A673 (cell line): ENCODE measurements around the gene LEPROT. TPM values are rescaled to one million over a fixed set of nuclear protein-coding genes. Genes with fewer than 3 reads are reported as not detected.

Experiments
- BruUV-seq: library from RNA; stranded (reverse); fragments of 400-500 nt; replicated peaks from 2 replicates; lab custom pipeline; 2021; lab: Mats Ljungman, UMichigan
- CTCF ChIA-PET: fragments of 300-600 bp; sonication (Branson Sonifier 250); formaldehyde crosslinking; loops from one replicate; lab custom pipeline; 2022; ENCODE audit warnings: antibody characterized with exemption; lab: Charles Lee
- POLR2A ChIA-PET: fragments of 300-600 bp; sonication (Branson Sonifier 250); formaldehyde crosslinking; loops from one replicate; lab custom pipeline; 2022; ENCODE audit warnings: antibody characterized with exemption; ENCODE audit not compliant: low non-redundant PET; lab: Charles Lee
- DNase-seq: peaks from one replicate; pipeline ENCODE4 v3.0.0-alpha.2; 2015; ENCODE audit warnings: low spot score
- H3K27ac ChIP-seq: fragments of 200-600 bp; sonication (generic); 2 replicates; pipeline ENCODE4 v1.5.1; 2016; ENCODE audit warnings: mixed run types, low read depth, mild to moderate bottlenecking, mixed read lengths, antibody characterized with exemption, low read length; ENCODE audit not compliant: poor library complexity, severe bottlenecking
- H3K27me3 ChIP-seq: fragments of 200-600 bp; sonication (generic); replicated peaks from 2 replicates; pipeline ENCODE4 v1.6.1; 2017; ENCODE audit warnings: mixed run types, low read depth, mild to moderate bottlenecking, mixed read lengths, antibody characterized with exemption, low read length; ENCODE audit not compliant: insufficient read depth, poor library complexity
- H3K36me3 ChIP-seq: fragments of 200-600 bp; sonication (generic); 2 replicates; pipeline ENCODE4 v1.6.1; 2016; ENCODE audit warnings: mixed run types, mild to moderate bottlenecking, mixed read lengths, antibody characterized with exemption, low read length; ENCODE audit not compliant: insufficient read depth, poor library complexity, severe bottlenecking
- H3K4me1 ChIP-seq: fragments of 200-600 bp; sonication (generic); 2 replicates; pipeline ENCODE4 v1.6.1; 2017; ENCODE audit warnings: mixed run types, mild to moderate bottlenecking, mixed read lengths, antibody characterized with exemption, low read length; ENCODE audit not compliant: insufficient read depth, poor library complexity, severe bottlenecking
- H3K4me3 ChIP-seq: fragments of 200-600 bp; sonication (generic); 2 replicates; pipeline ENCODE4 v1.5.1; 2016; ENCODE audit warnings: low read depth, mixed run types, mild to moderate bottlenecking, mixed read lengths, low read length; ENCODE audit not compliant: poor library complexity, severe bottlenecking
- H3K9me3 ChIP-seq: fragments of 200-600 bp; sonication (generic); 2 replicates; pipeline ENCODE4 v1.6.1; 2016; ENCODE audit warnings: mixed run types, low read depth, mild to moderate bottlenecking, mixed read lengths, antibody characterized with exemption, low read length; ENCODE audit not compliant: poor library complexity, severe bottlenecking
- CTCF ChIP-seq: fragments of 300-800, 200-600 bp; sonication (generic); conservative IDR thresholded peaks from 2 replicates; pipeline ENCODE4 v1.5.1; 2017; ENCODE audit warnings: low read depth, mild to moderate bottlenecking, antibody characterized with exemption, low read length, moderate library complexity, mixed read lengths
- EZH2 ChIP-seq: fragments of 200-600 bp; sonication (generic); IDR thresholded peaks from 2 replicates; pipeline ENCODE4 v1.6.1; 2017; ENCODE audit warnings: borderline replicate concordance, low read depth, mild to moderate bottlenecking, mixed read lengths, antibody characterized with exemption, low read length; ENCODE audit not compliant: poor library complexity, severe bottlenecking
- intact Hi-C: fragments of 100-400 bp; cut with micrococcal nuclease; formaldehyde crosslinking; loops from one replicate; pipeline ENCODE4 v1.10.0; 2022; ENCODE audit not compliant: unreplicated experiment
- total RNA-seq: library from RNA; stranded (reverse); gene quantifications from 2 replicates; pipeline ENCODE4 v1.2.3, GENCODE V29; 2021

LEPROT gene
- total RNA-seq, 1 experiment from 2014 or later = 24.8 TPM

GRCh38 chr1:65443647-65444046 is 23.2 kb downstream of the LEPROT start:
- DNase-seq = no peak
- no TSS peak for BruUV-seq
- no peaks in the 10 kb centered on the region for H3K36me3 ChIP-seq
- ChIA-PET POLR2A (no interaction called here), CTCF (no interaction called here)
- no peak overlapping the region for H3K27ac ChIP-seq
- no peaks in the 10 kb centered on the region for H3K27me3 ChIP-seq
- intact Hi-C loops = no loop called here
- TF ChIP-seq CTCF = no peak
- TF ChIP-seq EZH2 = no peak
- no peaks in the 10 kb centered on the region for H3K9me3 ChIP-seq
- H3K4me1 ChIP-seq = no peaks in the 10 kb centered on the region
- no peak overlapping the region for H3K4me3 ChIP-seq

GRCh38 chr1:65444128-65444640 is 23.7 kb downstream of the LEPROT start:
- intact Hi-C loops = no loop called here
- no TSS peak for BruUV-seq
- no peak overlapping the region for H3K4me3 ChIP-seq

GRCh38 chr1:65445837-65446236 is 25.4 kb downstream of the LEPROT start:
- intact Hi-C loops = no loop called here
- no peak for TF ChIP-seq EZH2
- no peak for TF ChIP-seq CTCF
- CTCF ChIA-PET = no interaction called here
- Histone ChIP-seq H3K4me3 (no peak overlapping the region), H3K27me3 (no peaks in the 10 kb centered on the region), H3K4me1 (no peaks in the 10 kb centered on the region), H3K27ac (no peak overlapping the region), H3K9me3 (no peaks in the 10 kb centered on the region), H3K36me3 (no peaks in the 10 kb centered on the region)
- POLR2A ChIA-PET = no interaction called here
- DNase-seq = no peak
- BruUV-seq = no TSS peak

More at GRCh38 chr1:65444128-65444640, 23.7 kb downstream of the LEPROT start:
- H3K4me1 ChIP-seq = no peaks in the 10 kb centered on the region
- no peaks in the 10 kb centered on the region for H3K9me3 ChIP-seq
- no peak for DNase-seq
- no peaks in the 10 kb centered on the region for H3K36me3 ChIP-seq
- CTCF ChIA-PET = no interaction called here
- no peaks in the 10 kb centered on the region for H3K27me3 ChIP-seq
- no peak for TF ChIP-seq EZH2
- no peak for TF ChIP-seq CTCF
- POLR2A ChIA-PET = no interaction called here
- no peak overlapping the region for H3K27ac ChIP-seq
